ENCODE measurements around the gene OSBPL5. TPM values are rescaled to one million over a fixed set of nuclear protein-coding genes. Genes with fewer than 3 reads are reported as not detected.
A peak's percentile ranks its signal among the peaks of the same experiment; 100 is the strongest.

OSBPL5 gene
- total and polyA plus RNA-seq, 2 of the 4 experiments (the other 2 are of a cell fraction), result 14.9 to 22.3 TPM

DNA sequence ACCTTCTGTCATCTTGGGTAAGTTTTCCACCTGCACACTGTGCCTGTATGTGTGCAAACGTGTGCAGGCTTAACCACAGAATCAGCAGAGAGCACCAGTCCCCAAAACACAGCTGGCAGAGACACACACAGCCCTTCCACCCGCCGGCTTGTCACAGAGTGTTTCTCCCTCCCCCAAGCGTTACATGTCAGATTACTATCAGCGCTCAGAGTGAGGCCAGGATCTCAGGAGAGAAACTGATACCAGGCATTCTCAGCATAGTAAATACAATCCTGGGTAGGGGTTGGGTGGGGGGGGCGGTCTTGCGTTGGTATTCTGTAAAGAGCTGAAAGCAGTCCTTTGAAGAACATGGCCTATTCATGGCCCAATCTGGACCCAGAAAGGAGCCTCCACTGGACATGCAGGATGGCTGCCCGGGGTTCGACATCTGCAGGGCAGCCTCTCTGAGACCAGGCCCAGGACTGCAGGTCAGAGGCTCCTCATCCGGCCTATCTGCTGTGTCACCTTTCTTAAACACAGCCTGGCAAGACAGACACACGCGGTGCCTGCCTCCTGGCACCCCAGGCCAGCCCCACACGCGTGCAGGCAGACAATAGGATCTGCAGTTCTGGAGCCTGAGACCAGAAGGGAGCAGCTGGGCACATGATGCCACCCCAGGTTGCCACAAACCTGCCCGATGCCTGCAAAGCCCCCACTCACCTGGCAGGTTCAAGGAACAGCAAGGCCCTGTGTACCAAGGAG lies 1.7 kb downstream of the OSBPL5 start (continued):
- TF ChIP-seq SMC3 (IDR thresholded peaks at IDR 0.05; ENCODE audit: low read depth, low read length), result no peak
- TF ChIP-seq POLR2A (IDR thresholded peaks at IDR 0.05; ENCODE audit: low read depth, low read length), result no peak

- no peak overlapping the region for H2AK5ac ChIP-seq (ENCODE audit: low read depth, low read length)
- no peak for DNase-seq
- H3K9ac ChIP-seq (ENCODE audit: low read depth, low read length), result no peak overlapping the region
- TF ChIP-seq CHD1 (IDR thresholded peaks at IDR 0.05; ENCODE audit: low read depth, low read length) (no peak), CEBPB (IDR thresholded peaks at IDR 0.05; ENCODE audit: low read depth, low read length) (no peak), MXI1 (IDR thresholded peaks at IDR 0.05; ENCODE audit: borderline replicate concordance, low read depth, low read length) (no peak), FOS (IDR thresholded peaks at IDR 0.05; ENCODE audit: low read depth, low read length) (no peak), NFE2L2 (IDR thresholded peaks at IDR 0.05; ENCODE audit: low read depth, low read length) (no peak), RCOR1 (IDR thresholded peaks at IDR 0.05; ENCODE audit: insufficient replicate concordance, low read length) (no peak)
- TF ChIP-seq, protein P1, sequence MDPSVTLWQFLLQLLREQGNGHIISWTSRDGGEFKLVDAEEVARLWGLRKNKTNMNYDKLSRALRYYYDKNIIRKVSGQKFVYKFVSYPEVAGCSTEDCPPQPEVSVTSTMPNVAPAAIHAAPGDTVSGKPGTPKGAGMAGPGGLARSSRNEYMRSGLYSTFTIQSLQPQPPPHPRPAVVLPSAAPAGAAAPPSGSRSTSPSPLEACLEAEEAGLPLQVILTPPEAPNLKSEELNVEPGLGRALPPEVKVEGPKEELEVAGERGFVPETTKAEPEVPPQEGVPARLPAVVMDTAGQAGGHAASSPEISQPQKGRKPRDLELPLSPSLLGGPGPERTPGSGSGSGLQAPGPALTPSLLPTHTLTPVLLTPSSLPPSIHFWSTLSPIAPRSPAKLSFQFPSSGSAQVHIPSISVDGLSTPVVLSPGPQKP (IDR thresholded peaks at IDR 0.05; ENCODE audit: borderline replicate concordance, low read depth, low read length), result no peak
- TF ChIP-seq, protein P2, sequence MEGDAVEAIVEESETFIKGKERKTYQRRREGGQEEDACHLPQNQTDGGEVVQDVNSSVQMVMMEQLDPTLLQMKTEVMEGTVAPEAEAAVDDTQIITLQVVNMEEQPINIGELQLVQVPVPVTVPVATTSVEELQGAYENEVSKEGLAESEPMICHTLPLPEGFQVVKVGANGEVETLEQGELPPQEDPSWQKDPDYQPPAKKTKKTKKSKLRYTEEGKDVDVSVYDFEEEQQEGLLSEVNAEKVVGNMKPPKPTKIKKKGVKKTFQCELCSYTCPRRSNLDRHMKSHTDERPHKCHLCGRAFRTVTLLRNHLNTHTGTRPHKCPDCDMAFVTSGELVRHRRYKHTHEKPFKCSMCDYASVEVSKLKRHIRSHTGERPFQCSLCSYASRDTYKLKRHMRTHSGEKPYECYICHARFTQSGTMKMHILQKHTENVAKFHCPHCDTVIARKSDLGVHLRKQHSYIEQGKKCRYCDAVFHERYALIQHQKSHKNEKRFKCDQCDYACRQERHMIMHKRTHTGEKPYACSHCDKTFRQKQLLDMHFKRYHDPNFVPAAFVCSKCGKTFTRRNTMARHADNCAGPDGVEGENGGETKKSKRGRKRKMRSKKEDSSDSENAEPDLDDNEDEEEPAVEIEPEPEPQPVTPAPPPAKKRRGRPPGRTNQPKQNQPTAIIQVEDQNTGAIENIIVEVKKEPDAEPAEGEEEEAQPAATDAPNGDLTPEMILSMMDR (conservative IDR thresholded peaks at IDR 0.05; ENCODE audit: low read depth, low read length), result no peak
- TF ChIP-seq, protein P3, sequence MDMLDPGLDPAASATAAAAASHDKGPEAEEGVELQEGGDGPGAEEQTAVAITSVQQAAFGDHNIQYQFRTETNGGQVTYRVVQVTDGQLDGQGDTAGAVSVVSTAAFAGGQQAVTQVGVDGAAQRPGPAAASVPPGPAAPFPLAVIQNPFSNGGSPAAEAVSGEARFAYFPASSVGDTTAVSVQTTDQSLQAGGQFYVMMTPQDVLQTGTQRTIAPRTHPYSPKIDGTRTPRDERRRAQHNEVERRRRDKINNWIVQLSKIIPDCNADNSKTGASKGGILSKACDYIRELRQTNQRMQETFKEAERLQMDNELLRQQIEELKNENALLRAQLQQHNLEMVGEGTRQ (IDR thresholded peaks at IDR 0.05; ENCODE audit: low read depth, low read length), result no peak
Measured at GRCh38 chr11:3162410-3163240, 2.5 kb downstream of the OSBPL5 start.

More at GRCh38 chr11:3162410-3163240, 2.5 kb downstream of the OSBPL5 start:
- no peak overlapping the region for H3K4me3 ChIP-seq (ENCODE audit: insufficient read depth, low read depth, low read length)
- POLR2A ChIA-PET (ENCODE audit: unreplicated experiment), result no interaction called here
- no peak overlapping the region for H3K56ac ChIP-seq (ENCODE audit: extremely low read depth, insufficient read depth, low read length)
- H2AFZ ChIP-seq (replicated peaks; ENCODE audit: low read length, poor library complexity), result no peak overlapping the region
- dilution Hi-C loops (cut with HindIII; ENCODE audit: low sequenced_read_pairs, unreplicated experiment) (no loop called here), in situ Hi-C loops (cut with MboI; ENCODE audit: low sequenced_read_pairs) (no loop called here), intact Hi-C loops (cut with micrococcal nuclease) (loop anchor here (5.0 to 10.0 kb wide), 2 partner anchors 40 to 108 kb away; partner anchors contain the start of gene CARS1)
- no peak overlapping the region for H3K14ac ChIP-seq (replicated peaks; ENCODE audit: low read depth, low read length)
- peaks cover 20 to 70% of the 10 kb centered on the region in 2 experiments for H3K79me1 ChIP-seq (ENCODE audit: low read depth in 1 of 2, low read length in 2 of 2)
- H2BK120ac ChIP-seq (ENCODE audit: low read depth, low read length), result no peak overlapping the region
- no peaks in the 10 kb centered on the region for H3K27me3 ChIP-seq (ENCODE audit: control insufficient read depth, insufficient read depth, low read length)
- no peak overlapping the region; the same call in 1 of the 2 replicates for H3K4me2 ChIP-seq (ENCODE audit: low read depth, low read length)
- H2BK15ac ChIP-seq (ENCODE audit: low read depth, low read length), result no peak overlapping the region
- H3K9me1 ChIP-seq (ENCODE audit: insufficient read depth, low read length), result peaks cover 12% of the 10 kb centered on the region
- H4K91ac ChIP-seq (ENCODE audit: insufficient read depth, low read depth, low read length), result no peak overlapping the region
- H4K20me1 ChIP-seq (ENCODE audit: insufficient read depth, low read length), result peaks cover 65% of the 10 kb centered on the region
- no peak for ATAC-seq (ENCODE audit: low read depth)
- H2AK9ac ChIP-seq (replicated peaks; ENCODE audit: low read depth, low read length, poor library complexity), result peak overlapping the region; percentile 82
- no peak overlapping the region for H3K18ac ChIP-seq (ENCODE audit: low read depth, low read length)
- no peaks in the 10 kb centered on the region for H3K36me3 ChIP-seq (ENCODE audit: control insufficient read depth, insufficient read depth, low read length)
- no peaks in the 10 kb centered on the region for H3K9me3 ChIP-seq (ENCODE audit: control insufficient read depth, insufficient read depth, low read length)
- H2BK20ac ChIP-seq (ENCODE audit: low read depth, low read length), result no peak overlapping the region
- no peak overlapping the region; the same call in 1 of the 2 replicates for H3K23ac ChIP-seq (ENCODE audit: low read depth, low read length)
- no peak overlapping the region for H4K8ac ChIP-seq (ENCODE audit: low read depth in 2 of 2, low read length in 2 of 2)
- CTCF ChIA-PET, result no interaction called here
- peaks cover 40% of the 10 kb centered on the region for H3K4me1 ChIP-seq (ENCODE audit: control insufficient read depth, insufficient read depth, low read length)
- no peak overlapping the region for H4K5ac ChIP-seq (ENCODE audit: low read depth, low read length)
- H3K4ac ChIP-seq (ENCODE audit: low read depth, low read length), result no peak overlapping the region
- no peak overlapping the region for H3K27ac ChIP-seq (ENCODE audit: insufficient read depth, low read length)
- no peak overlapping the region for H2BK5ac ChIP-seq (ENCODE audit: low read depth, low read length, poor library complexity, severe bottlenecking)
- WGBS, 2 experiments (ENCODE audit: extremely low coverage in 2 of 2, insufficient read length in 1 of 2), result 92% methylated on average over 8 of the region's 21 CpGs; no CpG with 5 or more reads in 1 of the 2 experiments
- BruUV-seq (replicated peaks), result no TSS peak

Data from IMR-90 (cell line).